Measurements from ENCODE around the gene TMEM126B. TPM values are rescaled to one million over a fixed set of nuclear protein-coding genes. Genes with fewer than 3 reads are reported as not detected.

The TMEM126B gene
- total and polyA plus RNA-seq, 10 of the 15 experiments (the other 5 are each of a cell fraction or from before 2014, with no cell fraction given) = 36.9 to 117 (median 70.3) TPM

- Histone ChIP-seq H3K4me2 (ENCODE audit: control insufficient read depth, insufficient read depth) (no peak overlapping the region), H3K9ac (ENCODE audit: control insufficient read depth, insufficient read depth, low read length) (no peak overlapping the region), H4K20me1 (ENCODE audit: control insufficient read depth, insufficient read depth) (no peaks in the 10 kb centered on the region), H3K27me3 (replicated peaks in 1 of 2; ENCODE audit: control insufficient read depth in 2 of 2, insufficient read depth in 2 of 2, low read length in 1 of 2) (no peaks in the 10 kb centered on the region), H3K9me3 (replicated peaks; ENCODE audit: control insufficient read depth, insufficient read depth, low read length) (no peaks in the 10 kb centered on the region; the same call in 2 of the 3 replicates), H3K4me3 (no peak overlapping the region), H3K27ac (ENCODE audit: control insufficient read depth, insufficient read depth) (no peak overlapping the region), H2AFZ (ENCODE audit: control insufficient read depth, low read depth, low read length) (no peak overlapping the region), H3K79me2 (ENCODE audit: control insufficient read depth, insufficient read depth, low read length) (no peaks in the 10 kb centered on the region), H3K36me3 (ENCODE audit: control insufficient read depth in 2 of 2, insufficient read depth in 2 of 2, low read length in 1 of 2) (no peaks in the 10 kb centered on the region), H3K4me1 (ENCODE audit: control insufficient read depth, insufficient read depth, low read length) (no peaks in the 10 kb centered on the region)
- SMC1A ChIA-PET (ENCODE audit: uncharacterized antibody, unreplicated experiment) = interaction anchor here (1.0 to 2.1 kb wide), 3 partner anchors 28 to 1032 kb away, joined by 3 to 14 read pairs (median 3); no protein-coding TSS in a partner anchor
- DNase-seq (ENCODE audit: low read depth, low spot score) (no peak), ATAC-seq (peak; percentile 63), FAIRE-seq (no peak)
- CTCF ChIA-PET = interaction anchor here (0.7 to 3.0 kb wide), 6 partner anchors 10 to 1032 kb away, joined by 3 to 17 read pairs (median 4); no protein-coding TSS in a partner anchor
- in situ Hi-C loops (cut with MboI) (loop anchor here (10.0 to 25.0 kb wide), 2 partner anchors 234 to 1221 kb away; partner anchors contain the start of gene PRSS23), intact Hi-C loops (cut with micrococcal nuclease; ENCODE audit: unreplicated experiment) (loop anchor here (2.0 to 10.0 kb wide), 4 partner anchors 354 to 1032 kb away; no protein-coding TSS in a partner anchor)
- TF ChIP-seq SMC3 (IDR thresholded peaks at IDR 0.05; ENCODE audit: borderline replicate concordance, low read length) (peak; percentile 46; the same call in 1 of the 2 replicates), CTCF (IDR thresholded peaks at IDR 0.05 in 2 of 3, conservative IDR thresholded peaks at IDR 0.05 in 1 of 3; ENCODE audit: control insufficient read depth in 2 of 3, extremely low read depth in 1 of 3, insufficient read depth in 1 of 3, low read depth in 3 of 3, low read length in 3 of 3) (peak in 1 of 3 experiments; percentile 7; a peak in 1 of 6 replicates), RELB (IDR thresholded peaks at IDR 0.05; ENCODE audit: low read depth) (no peak), ZNF592 (IDR thresholded peaks at IDR 0.05) (no peak), TARDBP (IDR thresholded peaks at IDR 0.05; ENCODE audit: borderline replicate concordance) (no peak), BACH1 (IDR thresholded peaks at IDR 0.05; ENCODE audit: borderline replicate concordance) (no peak), NBN (IDR thresholded peaks at IDR 0.05) (no peak), RAD21 (IDR thresholded peaks at IDR 0.05; ENCODE audit: insufficient read depth, low read depth, low read length) (peak; percentile 57)
- TF ChIP-seq, protein P1, sequence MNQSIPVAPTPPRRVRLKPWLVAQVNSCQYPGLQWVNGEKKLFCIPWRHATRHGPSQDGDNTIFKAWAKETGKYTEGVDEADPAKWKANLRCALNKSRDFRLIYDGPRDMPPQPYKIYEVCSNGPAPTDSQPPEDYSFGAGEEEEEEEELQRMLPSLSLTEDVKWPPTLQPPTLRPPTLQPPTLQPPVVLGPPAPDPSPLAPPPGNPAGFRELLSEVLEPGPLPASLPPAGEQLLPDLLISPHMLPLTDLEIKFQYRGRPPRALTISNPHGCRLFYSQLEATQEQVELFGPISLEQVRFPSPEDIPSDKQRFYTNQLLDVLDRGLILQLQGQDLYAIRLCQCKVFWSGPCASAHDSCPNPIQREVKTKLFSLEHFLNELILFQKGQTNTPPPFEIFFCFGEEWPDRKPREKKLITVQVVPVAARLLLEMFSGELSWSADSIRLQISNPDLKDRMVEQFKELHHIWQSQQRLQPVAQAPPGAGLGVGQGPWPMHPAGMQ (IDR thresholded peaks at IDR 0.05; ENCODE audit: borderline replicate concordance) = no peak
- RAD21 ChIA-PET (ENCODE audit: unreplicated experiment) = interaction anchor here (1.5 to 1.8 kb wide), 2 partner anchors 810 to 1032 kb away, joined by 4 to 7 read pairs; no protein-coding TSS in a partner anchor
- no TSS peak for BruUV-seq (replicated peaks)
- WGBS (ENCODE audit: insufficient coverage, insufficient replicate concordance, low lambda C conversion rate, missing lambda C conversion rate) = 42% methylated on average over 4 of the region's 4 CpGs
- POLR2A ChIA-PET = no interaction called here
These were observed 37.4 kb upstream of the TMEM126B start for GRCh38 chr11:85590848-85591483.

All from GM12878 (cell line).